ENCODE data around the gene IFITM1.

- TF ChIP-seq EZH2 (IDR thresholded peaks at IDR 0.05; ENCODE audit: insufficient read depth, poor library complexity, severe bottlenecking) (no peak), EZH2phosphoT487 (IDR thresholded peaks at IDR 0.05; ENCODE audit: insufficient read depth, low read depth) (no peak)
These were observed 7.0 kb upstream of the IFITM1 start for GRCh38 chr11:306645-307371.
